ENCODE results near the gene CCL20.
A peak's percentile ranks its signal among the peaks of the same experiment; 100 is the strongest.

GRCh38 chr2:227766373-227766883 lies 47.2 kb upstream of the CCL20 start:
- peak; percentile 92 for TF ChIP-seq CTCF (conservative IDR thresholded peaks at IDR 0.05; ENCODE audit: low read depth, low read length)
- TF ChIP-seq EZH2 (IDR thresholded peaks at IDR 0.05; ENCODE audit: borderline replicate concordance, low read depth, low read length, poor library complexity, severe bottlenecking) = no peak

All from A673 (cell line).